Measurements from ENCODE around the gene TSFM. TPM values are rescaled to one million over a fixed set of nuclear protein-coding genes. Genes with fewer than 3 reads are reported as not detected.

Gene TSFM
- total and polyA plus RNA-seq, 11 donors = 37.6 to 80.8 (median 45.4) TPM

DNA sequence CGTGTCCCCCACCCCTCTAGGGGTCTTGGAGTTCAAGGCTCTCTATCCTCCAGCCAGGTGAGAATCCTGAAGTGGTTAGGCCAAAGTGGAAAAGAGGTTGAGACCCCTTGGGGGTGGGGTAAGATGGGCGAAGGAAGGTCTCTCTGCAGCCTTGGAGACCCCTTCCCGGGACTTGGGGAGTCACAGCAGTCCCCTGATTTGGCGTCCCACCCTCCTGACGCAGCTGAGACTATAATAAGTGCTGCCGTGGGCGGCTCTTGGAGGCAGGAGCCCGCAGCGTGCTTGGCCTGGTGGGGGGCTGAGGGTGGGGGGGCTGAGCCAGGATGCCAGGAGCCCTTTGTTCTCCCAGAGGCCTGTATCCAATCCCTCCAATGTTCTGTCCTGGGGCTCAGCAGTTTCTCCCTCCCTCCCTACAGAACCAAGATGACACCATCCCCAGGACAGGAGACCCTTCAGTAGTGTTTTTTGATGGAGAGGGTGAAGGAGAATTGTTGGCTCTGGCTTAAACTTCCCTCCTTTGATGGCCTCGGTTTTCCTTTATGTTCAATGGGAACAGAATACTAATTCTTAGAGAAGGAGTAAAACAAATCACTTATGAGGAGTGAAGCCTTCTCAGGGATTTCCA, 42.6 kb upstream of the TSFM start:
- Histone ChIP-seq H3K9me3 (no peaks in the 10 kb centered on the region), H3K36me3 (no peaks in the 10 kb centered on the region), H3K27me3 (peaks cover 25 to 64% (median 36%) of the 10 kb centered on the region in 9 donors), H3K4me1 (peaks cover 5 to 75% (median 33%) of the 10 kb centered on the region in 12 donors), H3K4me3 (peak overlapping the region in 5 of 12 donors; percentile 24 to 63 (median 52)), H3K27ac (peak overlapping the region in 9 of 12 donors; percentile 15 to 77 (median 52))
- no peak for DNase-seq
- WGBS, 4 donors = 36 to 49% (median 49%) methylated on average over 2 to 10 of the region's 10 CpGs
- no peak for TF ChIP-seq POLR2A (IDR thresholded peaks at IDR 0.05)
- TF ChIP-seq, protein P1, sequence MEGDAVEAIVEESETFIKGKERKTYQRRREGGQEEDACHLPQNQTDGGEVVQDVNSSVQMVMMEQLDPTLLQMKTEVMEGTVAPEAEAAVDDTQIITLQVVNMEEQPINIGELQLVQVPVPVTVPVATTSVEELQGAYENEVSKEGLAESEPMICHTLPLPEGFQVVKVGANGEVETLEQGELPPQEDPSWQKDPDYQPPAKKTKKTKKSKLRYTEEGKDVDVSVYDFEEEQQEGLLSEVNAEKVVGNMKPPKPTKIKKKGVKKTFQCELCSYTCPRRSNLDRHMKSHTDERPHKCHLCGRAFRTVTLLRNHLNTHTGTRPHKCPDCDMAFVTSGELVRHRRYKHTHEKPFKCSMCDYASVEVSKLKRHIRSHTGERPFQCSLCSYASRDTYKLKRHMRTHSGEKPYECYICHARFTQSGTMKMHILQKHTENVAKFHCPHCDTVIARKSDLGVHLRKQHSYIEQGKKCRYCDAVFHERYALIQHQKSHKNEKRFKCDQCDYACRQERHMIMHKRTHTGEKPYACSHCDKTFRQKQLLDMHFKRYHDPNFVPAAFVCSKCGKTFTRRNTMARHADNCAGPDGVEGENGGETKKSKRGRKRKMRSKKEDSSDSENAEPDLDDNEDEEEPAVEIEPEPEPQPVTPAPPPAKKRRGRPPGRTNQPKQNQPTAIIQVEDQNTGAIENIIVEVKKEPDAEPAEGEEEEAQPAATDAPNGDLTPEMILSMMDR (IDR thresholded peaks at IDR 0.05) = no peak
- no peak for ATAC-seq
- intact Hi-C loops (cut with DNase I) = loop anchor here in 3 of 10 donors (10.0 kb wide), 2 partner anchors 105 to 155 kb away; partner anchors contain the start of gene B4GALNT1 (in 1 of the 3)

DNA sequence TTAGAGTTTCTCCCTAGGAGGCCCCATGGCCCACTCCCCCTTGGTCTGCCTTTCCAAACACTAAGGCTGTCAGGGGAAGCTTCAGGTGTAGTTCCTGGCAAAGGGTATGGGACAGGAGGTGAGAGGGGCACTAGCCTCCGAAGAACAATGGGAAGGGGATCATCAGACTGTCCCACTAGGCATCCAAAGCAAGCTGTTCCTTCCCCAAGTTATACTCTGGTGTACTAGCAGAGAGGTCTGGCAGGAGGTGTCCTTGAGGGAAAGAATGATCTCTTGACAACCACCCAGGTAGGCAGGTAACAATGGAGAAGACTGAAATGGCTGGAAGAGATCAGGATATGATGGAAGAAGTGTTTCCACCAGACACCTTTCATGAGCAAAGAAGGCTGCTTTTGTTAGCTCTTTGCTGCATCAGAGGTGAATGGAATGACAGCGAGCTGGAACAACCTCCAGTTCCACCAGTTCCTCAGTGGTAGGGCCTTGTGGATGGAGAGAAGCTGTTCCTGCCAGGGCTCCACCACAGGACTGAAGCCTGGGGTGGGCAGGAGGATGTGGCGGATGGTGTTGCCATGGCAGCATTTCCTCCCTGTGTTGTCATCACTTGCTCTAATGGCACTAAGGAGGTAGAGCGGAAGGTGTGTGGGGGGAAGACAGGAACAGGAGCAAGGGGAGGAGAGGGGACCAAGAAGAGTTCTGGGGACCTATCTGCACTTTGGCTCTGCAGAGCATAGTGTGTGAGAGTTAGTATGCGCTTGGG, 41.8 kb upstream of the TSFM start:
- H3K4me3 ChIP-seq = peak overlapping the region in 5 of 12 donors; percentile 4 to 63 (median 43)
- intact Hi-C loops (cut with DNase I) = no loop called here
- TF ChIP-seq, protein P1 (IDR thresholded peaks at IDR 0.05) = no peak
- TF ChIP-seq POLR2A (IDR thresholded peaks at IDR 0.05) = no peak
- DNase-seq (peak in 1 of 5 donors; percentile 50), ATAC-seq (no peak)
- peaks cover 17 to 56% (median 31%) of the 10 kb centered on the region in 9 donors for H3K27me3 ChIP-seq
- WGBS, 4 donors = 46 to 57% (median 55%) methylated on average over 5 of the region's 5 CpGs
- no peaks in the 10 kb centered on the region for H3K9me3 ChIP-seq
- peaks cover 7 to 75% (median 32%) of the 10 kb centered on the region in 12 donors for H3K4me1 ChIP-seq
- no peaks in the 10 kb centered on the region for H3K36me3 ChIP-seq
- H3K27ac ChIP-seq = peak overlapping the region in 9 of 12 donors; percentile 19 to 77 (median 53)

- 58 to 69% (median 66%) methylated on average over 1 of the region's 1 CpG for WGBS, 4 donors
- TF ChIP-seq, protein P1 (IDR thresholded peaks at IDR 0.05) = no peak
- TF ChIP-seq POLR2A (IDR thresholded peaks at IDR 0.05) = no peak
- Histone ChIP-seq H3K27me3 (peaks cover 15 to 50% (median 29%) of the 10 kb centered on the region in 9 donors), H3K9me3 (no peaks in the 10 kb centered on the region), H3K27ac (peak overlapping the region in 7 of 12 donors; percentile 19 to 77 (median 60)), H3K4me3 (peak overlapping the region in 6 of 12 donors; percentile 16 to 63 (median 26)), H3K4me1 (peaks cover 7 to 73% (median 31%) of the 10 kb centered on the region in 12 donors), H3K36me3 (peaks cover 0 to 4% (median 2%) of the 10 kb centered on the region in 9 donors)
- ATAC-seq (no peak), DNase-seq (peak in 1 of 5 donors; percentile 55)
- intact Hi-C loops (cut with DNase I) = no loop called here
Measured at GRCh38 chr12:57741413-57741789, 41.2 kb upstream of the TSFM start.
